OCI-LY7 (cell line): ENCODE data around the gene CDKN1A. TPM values are rescaled to one million over a fixed set of nuclear protein-coding genes. Genes with fewer than 3 reads are reported as not detected.

ENCODE experiments used
- BruUV-seq: library from RNA; stranded (reverse); fragments of 400-500 nt; replicated peaks from 2 replicates; lab custom pipeline; 2021; lab: Mats Ljungman, UMichigan
- CTCF ChIA-PET: fragments of 300-600 bp; sonication (Branson Sonifier 250); formaldehyde crosslinking; loops from one replicate; lab custom pipeline; 2022; ENCODE audit warnings: antibody characterized with exemption; ENCODE audit not compliant: unreplicated experiment; lab: Charles Lee
- POLR2A ChIA-PET: fragments of 300-600 bp; sonication (Branson Sonifier 250); formaldehyde crosslinking; loops from one replicate; lab custom pipeline; 2022; ENCODE audit warnings: antibody characterized with exemption; lab: Charles Lee
- DNase-seq: peaks from one replicate; pipeline ENCODE4 v3.0.0-alpha.2; 2015; ENCODE audit warnings: low spot score
- H2AFZ ChIP-seq: fragments of 200-600 bp; sonication (generic), shearing (Covaris generic); 2 replicates; pipeline ENCODE4 v1.6.1; 2014; ENCODE audit warnings: mild to moderate bottlenecking, antibody characterized with exemption, low read length, moderate library complexity
- H3K27ac ChIP-seq: fragments of 200-600 bp; sonication (generic); 2 replicates; pipeline ENCODE4 v1.5.1; 2014; ENCODE audit warnings: mixed run types, low read depth, mild to moderate bottlenecking, moderate library complexity, low read length, inconsistent platforms; ENCODE audit not compliant: poor library complexity, severe bottlenecking
- H3K36me3 ChIP-seq: fragments of 200-600 bp; sonication (generic); 2 replicates; pipeline ENCODE4 v1.6.1; 2014; ENCODE audit warnings: mild to moderate bottlenecking, antibody characterized with exemption, low read length, moderate library complexity, mixed read lengths; ENCODE audit not compliant: insufficient read depth
- H3K4me1 ChIP-seq: fragments of 200-600 bp; sonication (generic); 2 replicates; pipeline ENCODE4 v1.5.1; 2014; ENCODE audit warnings: mild to moderate bottlenecking, low read length; ENCODE audit not compliant: insufficient read depth, poor library complexity, severe bottlenecking
- H3K4me2 ChIP-seq: fragments of 200-600 bp; sonication (generic); 2 replicates; pipeline ENCODE4 v1.6.1; 2014; ENCODE audit warnings: mild to moderate bottlenecking, low read length
- H3K4me3 ChIP-seq: fragments of 200-600 bp; sonication (generic); 2 replicates; pipeline ENCODE4 v1.5.1; 2014; ENCODE audit warnings: mild to moderate bottlenecking, low read depth, low read length; ENCODE audit not compliant: poor library complexity, severe bottlenecking
- H3K79me2 ChIP-seq: fragments of 200-600 bp; sonication (generic); 2 replicates; pipeline ENCODE4 v1.6.1; 2016; ENCODE audit warnings: low read depth, mild to moderate bottlenecking, low read length, moderate library complexity, mixed read lengths; ENCODE audit not compliant: insufficient read depth
- H3K9me2 ChIP-seq: fragments of 200-600 bp; sonication (generic); 2 replicates; pipeline ENCODE4 v1.6.1; 2016; ENCODE audit warnings: mild to moderate bottlenecking, low read length, mixed read lengths; ENCODE audit not compliant: insufficient read depth
- H3K9me3 ChIP-seq: fragments of 200-600 bp; sonication (generic); 2 replicates; pipeline ENCODE4 v1.6.1; 2014; ENCODE audit warnings: mild to moderate bottlenecking, mixed run types, low read length, mixed read lengths
- H4K20me1 ChIP-seq: fragments of 200-600 bp; sonication (generic); 2 replicates; pipeline ENCODE4 v1.6.1; 2014; ENCODE audit warnings: mild to moderate bottlenecking, antibody characterized with exemption, low read length, moderate library complexity, mixed read lengths; ENCODE audit not compliant: insufficient read depth
- EZH2phosphoT487 ChIP-seq: fragments of 200-600 bp; sonication (generic); IDR thresholded peaks from 2 replicates; pipeline ENCODE4 v1.6.1; 2018; ENCODE audit warnings: low read depth, borderline replicate concordance, mild to moderate bottlenecking, mixed run types, antibody characterized with exemption, low read length, moderate library complexity, mixed read lengths
- intact Hi-C: fragments of 100-400 bp; cut with micrococcal nuclease; formaldehyde crosslinking; loops from one replicate; pipeline ENCODE4 v1.10.0; 2022; ENCODE audit not compliant: unreplicated experiment
- total RNA-seq, 2 experiments: library from RNA; depleted of rRNA in 1 of 2; stranded (reverse); fragments of >200 nt in 1 of 2; shearing (Covaris generic) in 1 of 2; gene quantifications; 2 replicates each; pipeline ENCODE4 v1.2.3, GENCODE V29; 2014 to 2022
- TF ChIP-seq, protein P1 (sequence below): fragments of 200-600 bp; sonication (generic); conservative IDR thresholded peaks from 2 replicates; pipeline ENCODE4 v1.5.1; 2014; ENCODE audit warnings: mild to moderate bottlenecking, antibody characterized with exemption, low read length, moderate library complexity, mixed read lengths

CDKN1A gene
- total RNA-seq, 2 experiments from 2014 or later: 0.13 to 1.3 TPM

GRCh38 chr6:36673882-36674281, 4.6 kb upstream of the CDKN1A start:
- Histone ChIP-seq H3K79me2 (no peaks in the 10 kb centered on the region), H3K27ac (no peak overlapping the region), H3K9me3 (no peaks in the 10 kb centered on the region), H2AFZ (no peak overlapping the region), H3K9me2 (no peaks in the 10 kb centered on the region), H4K20me1 (no peaks in the 10 kb centered on the region), H3K4me1 (peaks cover 11% of the 10 kb centered on the region), H3K36me3 (no peaks in the 10 kb centered on the region), H3K4me2 (no peak overlapping the region), H3K4me3 (no peak overlapping the region)
- CTCF ChIA-PET: interaction anchor here (1.3 kb wide), 1 partner anchor 11 kb away, joined by 5 read pairs; no protein-coding TSS in a partner anchor
- POLR2A ChIA-PET: interaction anchor here (0.5 kb wide), 1 partner anchor 55 kb away, joined by 3 read pairs; no protein-coding TSS in a partner anchor
- no peak for DNase-seq
- no peak for TF ChIP-seq EZH2phosphoT487
- TF ChIP-seq, protein P1, sequence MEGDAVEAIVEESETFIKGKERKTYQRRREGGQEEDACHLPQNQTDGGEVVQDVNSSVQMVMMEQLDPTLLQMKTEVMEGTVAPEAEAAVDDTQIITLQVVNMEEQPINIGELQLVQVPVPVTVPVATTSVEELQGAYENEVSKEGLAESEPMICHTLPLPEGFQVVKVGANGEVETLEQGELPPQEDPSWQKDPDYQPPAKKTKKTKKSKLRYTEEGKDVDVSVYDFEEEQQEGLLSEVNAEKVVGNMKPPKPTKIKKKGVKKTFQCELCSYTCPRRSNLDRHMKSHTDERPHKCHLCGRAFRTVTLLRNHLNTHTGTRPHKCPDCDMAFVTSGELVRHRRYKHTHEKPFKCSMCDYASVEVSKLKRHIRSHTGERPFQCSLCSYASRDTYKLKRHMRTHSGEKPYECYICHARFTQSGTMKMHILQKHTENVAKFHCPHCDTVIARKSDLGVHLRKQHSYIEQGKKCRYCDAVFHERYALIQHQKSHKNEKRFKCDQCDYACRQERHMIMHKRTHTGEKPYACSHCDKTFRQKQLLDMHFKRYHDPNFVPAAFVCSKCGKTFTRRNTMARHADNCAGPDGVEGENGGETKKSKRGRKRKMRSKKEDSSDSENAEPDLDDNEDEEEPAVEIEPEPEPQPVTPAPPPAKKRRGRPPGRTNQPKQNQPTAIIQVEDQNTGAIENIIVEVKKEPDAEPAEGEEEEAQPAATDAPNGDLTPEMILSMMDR: no peak
- BruUV-seq: no TSS peak
- intact Hi-C loops: no loop called here

- Histone ChIP-seq H3K36me3 (no peaks in the 10 kb centered on the region), H2AFZ (no peak overlapping the region), H3K9me3 (no peaks in the 10 kb centered on the region), H3K27ac (no peak overlapping the region), H3K4me3 (no peak overlapping the region), H3K4me1 (peaks cover 22% of the 10 kb centered on the region), H3K9me2 (no peaks in the 10 kb centered on the region), H3K79me2 (no peaks in the 10 kb centered on the region), H4K20me1 (no peaks in the 10 kb centered on the region), H3K4me2 (no peak overlapping the region)
- no peak for TF ChIP-seq EZH2phosphoT487
- TF ChIP-seq, protein P1: no peak
- ChIA-PET POLR2A (interaction anchor here (0.6 kb wide), 1 partner anchor 1108 kb away, joined by 4 read pairs; no protein-coding TSS in a partner anchor), CTCF (no interaction called here)
- intact Hi-C loops: no loop called here
- no TSS peak for BruUV-seq
- DNase-seq: no peak
These were observed 3.6 kb upstream of the CDKN1A start for GRCh38 chr6:36674942-36675341.

- intact Hi-C loops: no loop called here
- no peaks in the 10 kb centered on the region for H3K9me2 ChIP-seq
- H3K27ac ChIP-seq: no peak overlapping the region
- H3K4me1 ChIP-seq: peaks cover 37% of the 10 kb centered on the region
- no peak for DNase-seq
- no peaks in the 10 kb centered on the region for H4K20me1 ChIP-seq
- no TSS peak for BruUV-seq
- no peaks in the 10 kb centered on the region for H3K79me2 ChIP-seq
- no peaks in the 10 kb centered on the region for H3K36me3 ChIP-seq
- no peaks in the 10 kb centered on the region for H3K9me3 ChIP-seq
- H3K4me3 ChIP-seq: no peak overlapping the region
- POLR2A ChIA-PET: interaction anchor here (0.9 to 2.5 kb wide), 2 partner anchors 9 to 12 kb away, joined by 3 to 7 read pairs; no protein-coding TSS in a partner anchor
- TF ChIP-seq EZH2phosphoT487: no peak
- TF ChIP-seq, protein P1: no peak
- no peak overlapping the region for H3K4me2 ChIP-seq
- CTCF ChIA-PET: no interaction called here
- H2AFZ ChIP-seq: no peak overlapping the region
These were observed 2.1 kb upstream of the CDKN1A start for GRCh38 chr6:36676141-36677058.
